ENCODE data around the gene FASN. TPM values are rescaled to one million over a fixed set of nuclear protein-coding genes. Genes with fewer than 3 reads are reported as not detected.
"Not testable (repeated sequence)": the region's sequence is repeated elsewhere in the genome, so short reads cannot be mapped to it uniquely, and the experiment has no call there.

The FASN gene
- total RNA-seq, 1 experiment from 2014 or later: 89.9 TPM

DNA sequence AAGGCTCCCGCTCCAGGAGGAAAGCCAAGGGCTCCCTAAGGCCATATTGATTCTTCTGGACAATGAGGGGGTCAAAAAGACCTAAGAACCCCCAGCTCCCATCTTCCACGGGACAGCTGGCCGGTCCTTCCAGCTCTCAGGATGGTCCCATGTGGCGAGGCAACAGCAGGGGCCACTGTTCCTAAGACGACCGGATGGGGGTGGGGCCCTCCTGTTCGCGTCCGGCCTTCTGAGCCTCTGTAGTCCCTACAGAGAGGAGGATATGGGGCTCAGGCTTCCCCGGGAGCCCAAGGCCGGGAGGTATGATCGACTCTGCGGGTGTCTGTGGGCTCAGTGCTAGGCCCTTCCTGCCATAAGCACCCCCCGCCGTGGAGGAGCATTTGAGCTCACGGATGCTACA is 54.5 kb downstream of the FASN start:
- no peak for DNase-seq (ENCODE audit: low spot score)

DNA sequence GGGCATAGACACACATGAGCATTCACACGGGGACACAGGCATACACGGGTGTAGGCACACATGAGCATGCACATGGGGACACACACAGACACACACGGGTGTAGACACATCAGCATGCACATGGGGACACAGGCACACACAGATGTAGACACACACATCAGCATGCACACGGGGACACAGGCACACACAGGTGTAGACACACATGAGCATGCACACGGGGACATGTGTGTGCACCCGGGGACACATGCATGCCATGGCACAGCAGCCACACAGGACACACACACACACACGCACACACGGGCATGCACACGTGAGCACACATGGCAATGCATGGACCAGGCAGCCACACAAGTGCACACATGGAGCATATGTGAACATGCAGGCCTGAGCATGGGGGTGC is 55.4 kb downstream of the FASN start:
- no peak for DNase-seq (ENCODE audit: low spot score)

DNA sequence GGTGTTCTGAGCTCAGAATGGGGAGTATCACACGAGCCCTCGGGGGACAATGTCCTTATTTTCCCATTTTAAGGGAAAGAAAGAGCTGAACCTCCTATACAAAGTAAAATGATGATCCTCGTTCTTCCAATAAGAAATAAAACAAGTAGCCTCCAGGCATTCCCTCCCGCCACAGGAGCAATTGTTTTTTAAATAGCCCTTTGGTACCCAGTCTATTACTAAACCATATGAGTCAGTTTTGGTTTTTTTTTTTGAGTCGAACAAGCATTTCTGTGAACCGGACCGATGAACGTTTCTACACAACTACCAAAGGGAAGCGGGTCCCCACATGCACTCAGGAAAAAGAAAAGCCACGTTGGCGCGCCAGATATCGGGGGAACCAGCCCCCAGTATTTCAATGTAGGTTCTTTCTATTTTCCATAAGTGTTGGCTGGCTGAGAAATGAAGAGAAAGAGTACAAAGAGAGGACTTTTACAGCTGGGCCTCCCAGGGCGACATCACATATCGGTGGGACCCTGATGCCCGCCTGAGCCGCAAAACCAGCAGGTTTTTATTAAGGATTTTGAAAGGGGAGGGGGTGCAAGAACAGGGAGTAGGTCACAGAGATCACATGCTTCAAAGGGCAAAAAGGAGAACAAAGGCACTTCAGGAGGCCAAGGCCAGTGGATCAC is 56.8 kb downstream of the FASN start:
- no peak for DNase-seq (ENCODE audit: low spot score)

DNA sequence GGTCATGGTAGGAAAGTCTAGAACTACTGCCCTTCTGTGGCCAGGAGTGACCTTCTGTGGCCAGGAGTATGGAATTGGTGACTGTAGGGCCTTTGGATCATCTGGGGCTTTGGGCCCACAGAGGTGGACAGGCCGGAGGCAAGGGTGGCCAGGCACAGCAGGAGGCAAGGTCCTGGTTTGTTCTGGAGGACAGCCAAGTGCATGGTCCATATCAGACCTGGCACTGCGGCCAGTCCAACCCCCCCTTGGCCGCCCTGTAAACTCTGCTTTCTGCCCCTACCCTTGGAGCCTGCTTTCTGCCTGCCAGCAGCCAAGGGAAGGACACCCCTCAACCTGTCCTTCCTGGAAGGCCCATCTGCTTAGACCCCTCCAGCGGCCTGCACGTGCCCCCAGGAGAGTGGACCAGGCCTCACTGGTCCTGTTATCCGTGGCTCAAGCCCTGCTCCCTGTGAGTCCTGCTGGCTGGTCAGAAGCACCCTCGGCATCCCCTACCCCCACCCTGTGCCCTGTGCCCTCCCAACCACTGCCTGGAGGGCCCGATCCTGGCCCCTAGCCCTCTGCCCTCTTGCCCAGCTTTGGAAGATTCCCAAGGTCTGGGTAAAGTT is 58.2 kb downstream of the FASN start:
- DNase-seq (ENCODE audit: low spot score): no peak

DNA sequence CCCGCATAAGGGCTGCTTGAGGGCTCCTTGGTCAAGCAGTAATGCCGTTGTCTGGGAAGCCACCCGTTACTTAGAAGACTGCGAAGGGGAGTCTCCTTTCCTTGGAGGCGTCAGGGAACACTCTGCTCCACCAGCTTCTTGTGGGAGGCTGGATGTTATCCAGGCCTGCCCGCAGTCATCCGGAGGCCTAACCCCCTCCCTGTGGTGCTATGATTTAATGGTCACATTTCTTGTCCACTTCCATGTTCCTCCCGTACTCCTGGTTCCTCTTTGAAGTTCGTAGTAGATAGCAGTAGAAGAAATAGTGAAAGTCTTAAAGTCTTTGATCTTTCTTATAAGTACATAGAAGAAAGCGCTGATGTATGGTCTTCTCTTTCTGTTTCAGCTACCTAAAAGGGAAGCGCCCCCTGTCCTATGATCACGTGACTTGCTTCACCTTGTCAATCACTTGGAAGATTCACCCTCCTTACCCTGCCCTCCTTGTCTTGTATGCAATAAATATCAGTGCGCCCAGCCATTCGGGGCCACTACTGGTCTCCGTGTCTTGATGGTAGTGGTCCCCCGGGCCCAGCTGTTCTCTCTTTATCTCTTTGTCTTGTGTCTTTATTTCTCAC is 59.1 kb downstream of the FASN start:
- DNase-seq (ENCODE audit: low spot score): not testable (repeated sequence)

DNA sequence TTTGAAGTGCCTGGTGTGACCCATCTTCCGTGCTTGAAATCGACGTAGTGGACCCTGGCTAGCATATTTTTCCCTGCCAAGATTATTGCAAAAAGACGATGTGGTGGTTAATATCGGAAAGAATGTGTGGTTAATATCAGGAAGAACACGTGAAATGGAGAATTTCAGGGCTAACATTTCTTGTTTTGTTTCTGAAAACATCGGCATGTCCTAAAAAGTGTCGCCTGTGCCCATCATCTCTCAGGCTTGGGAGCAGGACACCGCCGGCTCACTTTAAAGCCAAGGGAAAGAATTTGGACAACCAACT is 60.2 kb downstream of the FASN start:
- no peak for DNase-seq (ENCODE audit: low spot score)

DNA sequence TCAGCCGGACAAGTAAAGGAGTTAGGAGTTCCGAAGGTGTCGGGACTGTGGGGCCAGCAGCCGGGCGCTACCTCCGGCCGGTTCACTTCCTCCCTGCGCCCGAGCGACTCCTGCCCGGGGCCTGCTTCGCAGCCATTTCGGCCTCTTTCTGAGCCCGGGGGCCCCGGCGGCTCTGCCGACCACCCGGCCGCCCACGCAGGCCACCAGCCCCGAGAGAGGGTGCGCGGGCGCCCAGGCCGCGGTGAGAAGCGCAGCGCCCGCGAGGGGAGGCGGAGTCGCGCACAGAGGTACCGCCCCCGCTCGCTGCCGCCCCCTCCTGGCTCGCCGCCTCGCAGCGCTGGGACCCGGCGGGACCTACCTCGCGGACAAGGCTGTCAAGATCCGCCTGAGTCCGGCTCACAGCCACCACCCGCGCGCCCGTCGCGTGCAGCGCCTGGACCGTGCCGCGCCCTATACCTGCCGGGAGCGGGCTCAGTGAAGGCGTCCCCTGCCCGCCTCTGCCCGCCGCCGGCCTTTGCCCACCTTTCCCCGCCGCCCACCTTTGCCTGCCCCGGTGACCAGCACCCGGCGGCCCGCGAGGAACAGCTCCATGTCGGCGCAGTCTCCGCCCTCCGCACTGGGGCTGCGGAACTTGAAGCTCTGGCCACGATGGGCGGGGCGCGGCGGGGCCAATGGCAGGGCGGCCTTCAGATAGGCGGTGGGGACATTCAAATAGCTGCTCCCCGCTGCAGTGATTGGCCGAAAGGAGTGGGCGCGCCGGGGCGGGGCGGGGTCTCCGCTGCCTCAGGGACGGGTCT is 60.7 kb downstream of the FASN start, which contains the start of gene DCXR:
Gene DCXR (minus strand): TSS at position 606 of the 797 bp plus-strand sequence. CDS start 15 bp downstream, at position 591.
- DNase-seq (ENCODE audit: low spot score): peak; percentile 93

DNA sequence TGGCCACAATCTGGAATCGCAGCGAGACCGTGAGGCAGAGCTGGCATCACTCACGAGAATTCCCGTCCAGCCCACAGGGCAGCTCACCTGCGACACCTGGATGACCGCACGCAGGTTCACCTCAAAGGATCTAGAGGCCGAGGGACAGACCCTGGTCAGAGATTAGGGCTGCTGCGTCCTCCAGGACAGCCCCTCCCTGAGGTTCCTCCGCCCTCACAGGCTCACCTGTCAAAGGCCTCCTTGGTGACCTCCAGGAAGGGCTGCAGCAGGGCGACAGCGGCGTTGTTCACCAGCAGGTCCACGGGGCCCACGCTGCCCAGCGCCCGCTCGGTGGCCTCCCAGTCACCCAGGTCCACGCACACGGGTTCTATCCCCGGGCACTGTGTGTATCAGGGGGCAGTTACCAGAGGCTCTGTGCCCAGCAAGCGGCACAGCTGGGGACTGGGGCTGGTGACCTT is 61.4 kb downstream of the FASN start:
- no peak for DNase-seq (ENCODE audit: low spot score)

DNA sequence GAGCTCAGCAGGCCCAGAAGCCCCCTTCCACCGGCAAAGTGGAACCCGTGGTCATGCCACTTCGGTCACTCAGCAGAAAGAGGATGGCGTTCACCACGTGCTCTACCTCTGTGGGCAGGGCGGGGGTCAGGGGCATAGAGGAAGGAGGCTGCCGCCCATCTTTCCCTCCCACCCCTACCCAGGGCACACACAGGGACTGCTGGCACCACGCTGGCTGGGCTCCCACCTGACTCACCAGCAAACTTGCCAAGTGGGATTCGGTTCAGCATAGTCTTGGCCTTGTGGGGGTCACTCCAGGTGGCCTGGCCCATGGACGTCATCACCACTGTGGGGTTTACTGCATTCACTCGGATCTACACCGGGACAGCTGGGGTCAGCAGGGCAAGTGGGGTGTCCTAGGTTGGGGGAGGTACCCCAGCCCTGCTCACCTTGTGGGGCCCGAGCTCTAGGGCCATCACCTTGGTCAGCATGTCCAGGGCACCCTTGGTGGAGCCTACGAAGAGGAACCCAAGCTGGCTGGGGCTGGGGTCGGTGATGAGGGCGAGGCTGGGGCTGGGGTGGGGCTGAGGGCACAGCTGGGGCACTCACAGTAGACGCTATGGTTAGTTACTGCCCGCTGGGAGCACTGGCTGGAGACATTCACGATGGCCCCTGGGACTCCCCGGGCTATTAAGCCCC is 61.9 kb downstream of the FASN start:
- no peak for DNase-seq (ENCODE audit: low spot score)

DNA sequence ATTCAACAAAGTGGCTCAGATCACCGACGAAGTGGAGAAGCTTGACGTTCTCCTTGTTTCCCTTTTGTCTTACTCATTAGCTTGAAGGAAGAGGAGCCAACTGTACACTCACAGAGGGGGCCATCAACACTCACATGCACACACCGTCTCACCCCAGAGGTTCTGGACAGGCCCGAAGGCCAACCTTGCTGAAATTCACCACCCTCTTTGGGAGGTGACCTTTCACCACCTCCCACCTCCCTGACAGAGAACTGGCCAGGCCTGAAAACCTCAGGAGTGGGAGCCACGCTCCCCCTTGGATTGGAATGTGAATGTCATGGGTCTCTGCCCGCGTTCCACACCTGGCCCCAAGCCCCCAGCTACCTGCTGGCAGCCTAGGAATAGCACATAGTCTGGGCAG is 62.5 kb downstream of the FASN start:
- DNase-seq (ENCODE audit: low spot score): no peak

DNA sequence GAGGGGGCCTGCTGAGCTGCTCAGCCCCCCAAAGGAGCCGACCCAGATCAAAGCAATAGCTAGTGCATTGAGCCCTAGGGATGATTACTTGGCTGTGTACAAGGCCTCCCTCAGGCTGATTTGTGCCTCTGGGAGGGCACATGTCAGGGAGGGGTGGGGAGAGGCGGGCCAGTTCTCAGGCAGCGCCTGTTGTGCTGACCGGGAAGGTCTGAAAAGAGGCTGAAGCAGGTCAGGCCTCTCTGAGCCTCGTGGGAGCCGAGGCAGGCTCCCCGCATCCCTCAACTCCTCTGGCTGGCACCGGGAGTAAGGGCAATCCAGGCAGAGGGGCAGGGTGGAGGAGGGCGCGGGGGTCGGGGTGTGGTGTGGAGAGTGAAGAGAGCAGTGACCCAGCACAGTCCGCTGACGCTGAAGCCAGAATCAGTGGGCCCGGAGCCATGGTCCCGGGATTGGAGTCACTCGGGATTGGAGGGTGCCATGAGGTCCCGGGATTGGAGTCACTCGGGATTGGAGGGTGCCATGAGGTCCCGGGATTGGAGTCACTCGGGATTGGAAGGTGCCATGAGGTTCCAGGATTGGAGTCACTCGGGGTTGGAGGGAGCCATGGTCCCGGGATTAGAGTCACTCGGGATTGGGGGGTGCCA is 63.5 kb downstream of the FASN start:
- DNase-seq (ENCODE audit: low spot score): no peak

DNA sequence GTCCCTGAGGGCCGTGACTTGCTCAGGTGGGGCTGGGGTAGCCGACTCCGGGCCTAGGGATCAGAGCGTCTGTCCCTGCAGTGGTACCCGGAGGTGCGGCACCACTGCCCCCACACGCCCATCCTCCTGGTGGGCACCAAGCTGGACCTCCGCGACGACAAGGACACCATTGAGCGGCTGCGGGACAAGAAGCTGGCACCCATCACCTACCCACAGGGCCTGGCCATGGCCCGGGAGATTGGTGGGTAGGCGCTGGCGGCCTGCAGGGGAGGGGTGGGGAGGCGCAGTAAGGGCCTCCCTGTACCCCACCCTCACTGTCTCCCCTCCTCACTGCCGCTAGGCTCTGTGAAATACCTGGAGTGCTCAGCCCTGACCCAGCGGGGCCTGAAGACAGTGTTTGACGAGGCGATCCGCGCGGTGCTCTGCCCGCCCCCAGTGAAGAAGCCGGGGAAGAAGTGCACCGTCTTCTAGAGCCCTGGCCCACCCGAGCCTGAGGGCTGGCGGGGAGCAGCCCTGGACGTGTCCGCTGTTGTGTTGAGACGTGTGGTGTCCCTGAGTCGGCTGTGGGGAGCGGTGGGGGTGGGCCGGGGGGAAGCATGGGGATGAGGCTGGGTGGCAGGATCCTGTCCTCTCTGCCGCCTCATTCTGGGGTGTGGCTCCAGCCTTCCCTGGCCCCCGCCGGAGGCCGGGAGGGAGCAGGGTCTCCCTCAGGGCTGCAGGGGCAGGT is 64.5 kb downstream of the FASN start:
- no peak for DNase-seq (ENCODE audit: low spot score)

DNA sequence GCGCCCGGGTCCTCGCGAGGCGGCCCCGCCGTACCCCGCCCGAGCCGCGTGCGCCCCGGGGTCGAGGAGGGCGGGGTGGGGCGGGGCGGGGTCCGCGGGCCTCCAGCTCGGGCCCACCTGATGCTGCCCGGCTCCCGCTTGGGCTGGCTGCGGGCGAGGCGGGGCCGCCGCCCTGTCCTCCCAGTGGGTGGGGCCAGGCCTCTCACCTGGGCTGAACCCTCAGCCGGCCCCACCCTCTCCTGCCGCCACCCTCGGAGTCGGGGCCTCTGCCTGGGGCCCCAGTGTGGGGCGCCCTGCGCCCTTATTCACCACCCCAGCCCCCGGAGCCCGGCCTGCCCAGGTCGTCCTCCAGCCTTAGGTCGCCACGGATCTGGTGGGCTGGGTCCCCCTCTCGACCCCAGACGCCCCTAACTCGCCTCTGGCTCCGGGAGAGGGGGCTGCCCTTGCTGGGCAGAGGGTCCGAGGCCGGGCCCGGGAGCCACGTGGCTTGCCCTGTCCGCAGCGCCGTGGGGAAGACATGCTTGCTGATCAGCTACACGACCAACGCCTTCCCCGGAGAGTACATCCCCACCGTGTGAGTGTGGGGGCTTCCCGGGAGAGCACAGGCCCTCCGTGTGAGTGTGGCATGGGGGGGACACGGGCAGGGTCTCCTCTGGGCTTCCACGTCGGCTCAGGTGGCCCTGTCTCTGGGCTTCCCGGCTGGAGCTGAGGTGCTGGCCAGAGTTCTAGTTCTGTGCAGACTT is 66.0 kb downstream of the FASN start:
- DNase-seq (ENCODE audit: low spot score): no peak

DNA sequence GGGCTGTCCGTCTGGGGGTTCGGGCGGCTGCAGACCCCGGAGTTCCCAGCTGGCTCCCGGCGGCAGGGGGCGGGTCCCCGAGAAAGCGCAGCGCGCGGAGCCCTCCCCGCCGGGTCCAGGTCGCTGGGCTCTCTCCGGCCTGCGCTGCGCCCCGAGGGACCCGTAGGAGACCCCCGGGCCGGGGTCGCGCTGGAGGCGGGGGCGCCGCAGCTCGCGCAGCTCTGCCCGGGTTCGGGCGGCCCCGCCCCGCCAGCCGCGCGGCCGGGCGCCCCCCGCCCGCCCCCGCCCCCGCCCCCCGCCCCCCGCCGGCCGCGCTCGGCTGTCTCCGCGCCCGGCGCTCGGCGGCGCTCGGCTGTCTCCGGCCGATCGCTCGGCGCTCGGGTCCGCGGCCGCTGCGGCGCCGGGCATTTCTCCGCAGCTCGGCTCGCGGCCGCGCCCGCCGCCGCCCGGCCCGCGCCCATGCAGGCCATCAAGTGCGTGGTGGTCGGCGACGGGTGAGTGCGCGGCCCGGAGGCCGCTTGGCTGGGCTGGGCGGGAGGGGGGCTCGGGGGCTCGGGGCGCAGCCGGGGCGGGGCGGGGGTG is 66.6 kb downstream of the FASN start, which contains the start of gene RAC3:
Gene RAC3 (plus strand): TSS at position 376 of the 582 bp plus-strand sequence. CDS start 84 bp downstream, at position 460.
- no peak for DNase-seq (ENCODE audit: low spot score)

DNA sequence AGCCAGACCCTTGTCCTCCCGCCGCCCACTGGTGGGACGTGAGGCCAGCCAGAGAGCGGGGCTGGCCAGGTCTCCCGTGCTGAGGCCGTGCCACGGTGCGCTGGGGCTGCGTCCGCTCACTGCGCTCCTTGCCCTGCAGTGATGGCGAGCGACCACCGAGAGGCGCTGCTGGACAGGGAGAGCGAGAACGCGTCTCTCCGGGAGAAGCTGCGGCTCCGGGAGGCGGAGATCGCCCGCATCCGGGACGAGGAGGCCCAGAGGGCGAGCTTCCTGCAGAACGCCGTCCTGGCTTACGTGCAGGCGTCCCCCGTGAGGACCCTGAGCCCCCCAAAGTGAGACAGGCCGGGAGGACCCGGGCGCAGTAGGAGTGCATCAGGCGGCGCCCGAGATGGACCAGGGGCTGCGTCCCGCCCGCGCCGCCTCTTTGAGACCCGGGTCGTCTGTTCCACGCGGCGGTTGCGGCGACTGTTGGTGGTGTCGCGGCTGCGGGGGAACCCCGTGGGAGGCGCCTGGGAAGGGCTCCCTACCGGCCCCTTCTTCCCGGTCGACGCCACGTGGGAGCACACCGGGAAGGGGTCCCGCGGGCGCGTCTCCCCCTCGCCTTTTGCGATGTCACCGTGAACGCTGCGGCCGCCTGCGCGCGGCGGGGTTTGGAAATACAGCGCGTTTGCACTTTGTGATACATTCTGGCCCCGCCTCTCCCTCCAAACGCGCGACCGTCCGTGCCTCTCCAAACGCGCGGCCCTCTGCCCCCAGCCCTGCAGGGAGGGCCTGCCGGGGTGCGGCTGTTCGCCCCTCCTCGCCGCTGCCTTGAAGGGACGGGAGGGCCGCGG is 67.3 kb downstream of the FASN start:
- no peak for DNase-seq (ENCODE audit: low spot score)

DNA sequence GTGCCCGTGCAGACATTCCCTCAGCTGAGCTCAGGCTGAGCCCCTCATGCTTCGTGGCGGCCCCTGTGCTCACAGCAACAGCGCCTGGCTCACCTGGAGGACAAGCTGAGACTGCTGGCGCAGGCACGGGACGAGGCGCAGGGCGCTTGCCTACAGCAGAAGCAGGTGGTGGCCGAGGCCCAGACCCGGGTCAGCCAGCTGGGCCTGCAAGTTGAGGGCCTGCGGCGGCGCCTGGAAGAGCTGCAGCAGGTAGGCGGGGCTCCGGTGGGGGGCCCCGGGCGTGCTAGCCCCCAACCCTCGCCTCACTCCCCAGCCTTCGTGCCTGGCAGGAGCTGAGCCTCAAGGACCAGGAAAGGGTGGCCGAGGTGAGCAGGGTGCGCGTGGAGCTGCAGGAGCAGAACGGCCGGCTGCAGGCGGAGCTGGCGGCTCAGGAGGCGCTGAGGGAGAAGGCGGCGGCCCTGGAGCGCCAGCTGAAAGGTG is 68.0 kb downstream of the FASN start:
- DNase-seq (ENCODE audit: low spot score): no peak

DNA sequence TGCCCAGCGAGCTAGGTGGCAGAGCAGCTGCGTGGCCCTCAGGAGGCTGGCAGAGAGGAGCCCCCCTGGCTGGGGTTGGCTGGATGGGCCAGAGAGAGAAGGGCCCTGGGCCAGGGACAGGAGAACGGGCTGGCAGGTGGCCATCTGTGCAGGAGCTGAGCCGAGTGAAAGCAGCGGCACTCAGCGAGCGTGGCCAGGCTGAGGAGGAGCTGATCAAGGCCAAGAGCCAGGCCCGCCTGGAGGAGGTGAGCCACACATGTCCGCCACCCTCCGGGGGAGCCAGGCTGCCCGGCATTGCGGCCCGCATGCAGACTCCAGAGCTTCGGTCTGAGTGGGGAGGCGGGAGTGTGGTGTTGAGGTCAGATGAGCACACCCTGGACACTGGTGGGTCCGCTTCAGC is 68.6 kb downstream of the FASN start:
- DNase-seq (ENCODE audit: low spot score): no peak

DNA sequence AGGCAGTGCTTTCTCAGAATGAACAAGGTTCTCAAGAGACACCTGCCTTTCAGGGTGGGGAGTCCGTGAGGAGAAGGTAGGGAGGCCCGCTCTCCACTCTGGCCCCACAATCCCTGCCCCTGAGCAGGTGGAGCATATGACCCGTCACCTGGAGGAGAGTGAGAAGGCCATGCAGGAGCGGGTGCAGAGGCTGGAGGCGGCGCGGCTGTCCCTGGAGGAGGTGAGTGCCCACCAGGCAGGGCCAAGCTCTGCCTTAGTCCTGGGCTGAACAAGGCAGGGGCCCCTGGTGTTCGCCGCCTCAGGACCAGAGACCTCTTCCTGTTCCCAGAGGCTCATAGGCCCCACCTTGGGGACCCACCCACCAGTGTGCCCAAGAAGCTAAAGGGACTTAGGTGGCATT is 69.1 kb downstream of the FASN start:
- no peak for DNase-seq (ENCODE audit: low spot score)

Data from A172 (cell line).